T-helper 2 cell treated with Interferon-gamma antibody and Interleukin-4, amounts not matched to agents 5 μg/mL and 100 μg/mL, for 36 hours (primary cell): ENCODE measurements around the gene MRPL34.

Experiments
- DNase-seq: peaks from one replicate; pipeline ENCODE4 v3.0.0; 2021; ENCODE audit warnings: low spot score
- H3K27ac Mint-ChIP-seq: one replicate; pipeline ENCODE4 v1.8.0; 2021; ENCODE audit warnings: mild to moderate bottlenecking, mixed read lengths
- H3K27me3 Mint-ChIP-seq: one replicate; pipeline ENCODE4 v1.8.0; 2021; ENCODE audit warnings: low read depth, mixed read lengths
- H3K36me3 Mint-ChIP-seq: one replicate; pipeline ENCODE4 v1.8.0; 2021; ENCODE audit warnings: low read depth, mixed read lengths
- H3K4me1 Mint-ChIP-seq: one replicate; pipeline ENCODE4 v1.8.0; 2021; ENCODE audit warnings: low read depth, mixed read lengths
- H3K4me3 Mint-ChIP-seq: one replicate; pipeline ENCODE4 v1.8.0; 2022; ENCODE audit warnings: mild to moderate bottlenecking, moderate library complexity, mixed read lengths
- H3K9me3 Mint-ChIP-seq: one replicate; pipeline ENCODE4 v1.8.0; 2021; ENCODE audit warnings: mixed read lengths

MRPL34 gene

DNA sequence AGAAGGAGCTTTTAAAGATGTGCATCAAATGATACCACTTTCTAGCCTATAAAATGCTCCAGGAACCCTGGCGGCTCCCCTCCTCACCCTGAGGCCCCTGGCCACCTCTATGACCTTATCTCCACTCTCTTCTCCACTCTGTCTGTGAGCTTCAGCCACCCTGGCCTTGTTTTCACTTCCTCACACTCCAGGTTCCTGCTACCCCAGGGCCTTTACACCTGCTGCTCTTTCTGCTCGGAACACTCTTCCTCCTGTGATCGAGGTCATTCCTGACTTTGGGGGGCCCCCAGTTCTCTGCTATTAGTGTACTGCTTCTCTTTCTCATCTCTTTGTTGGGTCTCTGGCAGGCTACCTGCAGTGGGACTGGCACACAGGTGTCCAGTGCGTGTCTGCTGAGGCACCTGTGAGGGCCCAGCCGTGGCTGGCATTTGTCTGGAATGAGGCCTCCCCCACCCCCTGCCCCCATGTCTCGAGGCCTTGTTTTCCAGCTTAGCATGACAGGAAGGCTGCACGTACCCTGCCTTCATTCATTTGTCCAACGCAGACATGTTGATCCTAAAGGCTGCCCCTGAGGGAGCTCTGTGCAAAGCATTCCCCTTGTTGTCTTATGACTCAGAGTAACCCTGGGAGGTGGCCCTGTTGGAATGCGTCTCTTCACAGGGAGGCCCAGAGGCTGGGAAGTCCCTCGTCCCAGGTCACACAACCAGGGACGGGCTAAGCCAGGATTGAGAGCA is 6.0 kb downstream of the MRPL34 start:
- Mint-ChIP-seq H3K4me3 (peak overlapping the region; percentile 48), H3K27ac (peak overlapping the region; percentile 32), H3K36me3 (peaks cover 18% of the 10 kb centered on the region), H3K9me3 (no peaks in the 10 kb centered on the region), H3K4me1 (peaks cover 23% of the 10 kb centered on the region), H3K27me3 (no peaks in the 10 kb centered on the region)
- no peak for DNase-seq

DNA sequence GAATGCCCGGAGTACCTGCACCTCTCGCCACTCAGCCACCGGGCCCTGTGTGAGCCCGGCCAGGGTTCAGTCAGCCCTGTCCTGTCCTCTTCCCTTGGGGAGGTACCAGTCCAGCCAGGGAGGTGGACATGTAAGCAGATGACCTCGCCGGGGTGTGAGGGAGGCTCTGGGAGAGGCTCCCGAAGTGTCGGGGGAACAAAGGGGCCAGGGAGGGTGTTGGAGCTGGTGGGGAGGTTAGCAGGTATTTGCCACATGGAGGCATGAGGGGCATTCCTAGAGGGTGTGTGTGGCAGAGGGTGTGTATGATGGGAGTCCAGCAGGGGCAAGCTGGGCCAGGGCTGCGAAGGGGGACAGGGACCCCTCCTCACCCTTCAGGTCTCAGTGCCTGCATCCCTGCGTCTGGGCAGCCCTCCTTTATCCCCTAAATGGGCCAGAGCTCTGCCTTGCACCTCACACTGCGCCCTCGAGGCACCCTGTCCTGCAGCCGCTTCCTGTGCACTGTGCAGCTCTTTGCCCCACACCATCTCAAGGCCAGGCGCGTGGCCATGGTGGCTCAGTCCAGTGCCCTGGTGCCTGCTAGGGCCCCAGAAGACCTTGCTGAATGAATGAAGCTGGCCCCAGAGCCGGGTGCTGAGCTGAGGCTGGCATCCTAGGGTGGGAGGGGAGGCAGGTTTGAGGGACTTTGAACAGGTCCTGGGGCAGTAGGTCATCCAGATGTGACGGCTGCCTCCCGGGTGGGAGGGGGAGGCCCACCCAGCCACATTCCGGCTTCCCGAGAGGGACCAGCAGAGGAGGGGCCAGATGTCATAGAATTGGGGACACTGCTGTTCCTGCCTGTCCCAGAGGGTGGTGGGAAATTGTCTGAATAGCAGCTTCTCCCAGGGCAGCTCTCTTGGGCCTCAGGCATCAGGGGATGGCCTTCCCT is 6.8 kb downstream of the MRPL34 start:
- Mint-ChIP-seq H3K36me3 (peaks cover 18% of the 10 kb centered on the region), H3K4me1 (peaks cover 23% of the 10 kb centered on the region), H3K27me3 (no peaks in the 10 kb centered on the region), H3K4me3 (no peak overlapping the region), H3K9me3 (no peaks in the 10 kb centered on the region), H3K27ac (no peak overlapping the region)
- DNase-seq = no peak

DNA sequence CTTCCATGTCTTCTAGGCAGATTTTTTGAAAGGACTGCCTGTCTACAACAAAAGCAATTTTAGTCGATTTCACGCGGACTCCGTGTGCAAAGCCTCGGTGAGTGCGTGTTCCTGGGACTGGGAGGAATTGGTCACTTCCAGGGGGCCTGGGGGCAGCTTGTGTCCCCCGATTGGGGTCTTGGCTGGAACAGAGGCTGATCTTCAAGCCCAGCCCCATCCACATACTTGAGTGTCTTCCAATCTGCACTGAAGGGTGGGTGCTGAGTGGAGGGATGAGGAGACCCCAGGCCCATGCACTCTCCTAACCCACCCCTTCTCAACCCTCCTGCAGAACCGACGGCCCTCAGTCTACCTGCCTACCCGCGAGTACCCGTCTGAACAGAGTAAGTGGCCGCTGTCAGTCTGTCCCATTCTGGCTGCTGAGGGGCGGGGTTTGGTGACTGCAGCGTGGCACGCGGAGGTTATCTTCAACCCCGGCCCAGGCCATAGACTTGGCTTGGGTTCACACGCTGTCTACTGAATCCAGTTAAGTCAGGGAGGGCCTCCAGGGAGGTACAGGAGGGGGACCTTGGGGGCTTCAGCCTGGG is 8.4 kb downstream of the MRPL34 start:
- H3K9me3 Mint-ChIP-seq = no peaks in the 10 kb centered on the region
- no peak for DNase-seq
- H3K27me3 Mint-ChIP-seq = no peaks in the 10 kb centered on the region
- H3K36me3 Mint-ChIP-seq = peaks cover 18% of the 10 kb centered on the region
- peaks cover 17% of the 10 kb centered on the region for H3K4me1 Mint-ChIP-seq
- no peak overlapping the region for H3K4me3 Mint-ChIP-seq
- H3K27ac Mint-ChIP-seq = no peak overlapping the region

DNA sequence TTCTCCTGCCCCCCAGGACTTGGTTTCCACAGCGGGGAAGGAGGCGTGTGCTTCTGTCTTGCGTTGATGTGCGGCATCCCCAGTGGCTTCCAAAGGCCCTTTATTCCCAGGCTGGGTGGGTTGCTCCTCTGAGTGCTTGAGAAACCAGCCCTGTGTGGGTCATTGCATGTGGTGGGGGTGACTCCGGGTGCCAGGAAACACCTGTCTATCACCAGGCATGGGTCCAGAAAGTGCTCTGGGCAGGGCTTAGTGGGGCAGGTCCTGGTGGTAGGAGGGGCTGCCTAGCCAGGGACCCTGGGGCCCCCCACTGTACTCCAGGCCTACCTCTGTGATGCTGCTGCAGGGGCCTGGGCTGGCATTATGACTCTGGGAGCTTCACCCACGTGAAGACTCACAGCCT is 13.3 kb downstream of the MRPL34 start:
- peaks cover 32% of the 10 kb centered on the region for H3K36me3 Mint-ChIP-seq
- H3K4me1 Mint-ChIP-seq = no peaks in the 10 kb centered on the region
- no peak for DNase-seq
- H3K9me3 Mint-ChIP-seq = no peaks in the 10 kb centered on the region
- H3K27me3 Mint-ChIP-seq = no peaks in the 10 kb centered on the region
- no peak overlapping the region for H3K4me3 Mint-ChIP-seq
- no peak overlapping the region for H3K27ac Mint-ChIP-seq

DNA sequence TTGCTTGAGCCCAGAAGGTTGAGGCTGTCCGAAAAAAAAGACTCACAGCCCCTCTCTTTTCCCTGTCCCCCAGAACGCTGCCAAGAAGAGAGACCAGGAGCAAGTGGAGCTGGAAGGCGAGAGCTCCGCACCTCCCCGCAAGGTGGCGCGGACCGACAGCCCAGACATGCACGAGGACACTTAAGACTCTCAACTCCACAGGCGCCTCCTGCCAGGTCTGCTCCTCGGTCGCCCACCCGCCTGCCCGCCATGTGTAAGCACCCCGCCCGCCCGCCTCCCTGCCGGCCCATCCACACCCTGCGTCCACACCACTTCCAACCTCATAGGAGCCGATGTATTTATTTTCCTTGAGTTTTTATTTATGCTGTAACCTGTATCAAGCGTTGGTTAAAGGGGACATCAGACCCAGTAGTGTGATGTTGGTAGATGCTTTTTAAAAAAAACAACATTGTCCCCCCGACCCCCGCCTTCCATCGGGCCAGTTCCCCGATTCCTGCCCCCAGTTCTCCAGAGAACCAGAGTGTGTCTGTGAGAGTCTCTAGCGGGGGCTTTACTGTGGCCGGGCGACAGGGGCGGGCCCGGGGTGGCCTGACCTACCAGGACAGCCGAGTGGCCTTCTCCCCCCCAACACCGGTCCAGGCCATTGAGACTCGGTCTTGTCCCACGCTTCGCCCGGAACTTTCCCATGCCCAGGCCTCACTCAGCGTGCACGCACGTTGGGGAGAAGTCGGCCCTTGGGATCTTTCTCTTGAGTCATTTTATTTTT is 14.0 kb downstream of the MRPL34 start:
- Mint-ChIP-seq H3K9me3 (no peaks in the 10 kb centered on the region), H3K27ac (no peak overlapping the region), H3K4me1 (no peaks in the 10 kb centered on the region), H3K36me3 (peaks cover 29% of the 10 kb centered on the region), H3K4me3 (no peak overlapping the region), H3K27me3 (no peaks in the 10 kb centered on the region)
- no peak for DNase-seq

DNA sequence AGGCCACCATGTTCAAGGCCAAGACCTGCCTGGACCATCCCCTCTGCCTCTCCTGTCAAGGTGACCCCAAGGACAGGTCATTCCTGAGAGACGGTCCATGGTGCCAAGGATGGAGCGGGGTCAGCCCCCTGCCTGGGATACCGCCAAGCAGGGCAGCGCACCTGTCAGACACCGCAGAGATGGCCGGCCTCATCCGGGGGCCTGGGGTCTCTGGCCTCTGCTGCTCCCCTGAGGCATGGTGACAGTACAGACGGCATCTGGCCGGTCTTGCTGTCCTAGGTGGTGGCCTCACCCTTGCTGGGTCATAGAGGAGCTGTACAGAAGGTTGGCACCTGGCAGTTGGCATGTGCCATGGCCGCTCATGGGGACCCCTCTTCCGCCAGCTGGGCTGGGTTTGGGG is 14.8 kb downstream of the MRPL34 start:
- Mint-ChIP-seq H3K36me3 (peaks cover 28% of the 10 kb centered on the region), H3K27ac (no peak overlapping the region), H3K4me3 (no peak overlapping the region), H3K4me1 (no peaks in the 10 kb centered on the region), H3K27me3 (no peaks in the 10 kb centered on the region), H3K9me3 (no peaks in the 10 kb centered on the region)
- DNase-seq = no peak

DNA sequence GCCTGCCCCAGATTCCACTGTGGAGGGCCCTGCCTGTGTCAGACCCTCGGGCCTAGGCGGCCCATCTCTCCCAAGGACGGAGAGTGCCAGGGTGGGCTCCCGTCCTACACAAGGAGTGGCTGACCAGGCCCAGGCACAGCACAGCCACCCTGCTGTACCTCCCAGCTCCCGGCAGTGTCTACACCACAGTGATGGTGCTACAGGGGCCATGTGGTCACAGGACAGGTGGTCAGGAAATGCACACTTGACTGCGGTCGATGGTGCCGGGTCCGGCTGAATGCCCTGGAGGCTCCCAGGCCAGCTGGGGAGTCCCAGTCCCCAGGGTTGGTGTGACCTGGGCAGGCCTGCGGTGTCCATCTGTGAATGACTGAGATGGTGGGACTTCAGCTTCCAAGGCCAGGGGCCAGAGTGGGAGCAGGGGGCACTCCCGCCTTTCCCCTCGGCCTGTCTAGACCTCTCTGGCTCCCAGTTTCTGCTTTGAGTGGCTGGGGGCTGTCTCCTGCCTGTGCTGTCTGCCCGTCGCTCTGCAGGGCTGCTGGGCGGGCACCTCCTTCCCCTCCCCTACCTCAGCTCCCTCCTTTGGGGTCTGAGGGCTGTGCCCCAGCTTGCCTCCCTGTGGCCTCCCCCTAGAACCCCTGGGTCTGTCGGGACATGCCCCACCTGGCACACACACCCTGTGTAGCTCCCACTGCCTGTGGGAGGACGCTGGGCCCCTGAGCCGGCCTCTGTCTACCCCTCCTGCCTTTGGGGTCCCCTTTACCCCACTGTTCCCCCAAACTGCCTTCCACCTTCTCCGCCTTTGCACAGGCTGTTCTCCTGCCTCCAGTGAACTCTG is 16.2 kb downstream of the MRPL34 start:
- H3K27ac Mint-ChIP-seq = no peak overlapping the region
- H3K36me3 Mint-ChIP-seq = peaks cover 20% of the 10 kb centered on the region
- no peaks in the 10 kb centered on the region for H3K9me3 Mint-ChIP-seq
- H3K27me3 Mint-ChIP-seq = no peaks in the 10 kb centered on the region
- H3K4me1 Mint-ChIP-seq = no peaks in the 10 kb centered on the region
- H3K4me3 Mint-ChIP-seq = no peak overlapping the region
- no peak for DNase-seq

DNA sequence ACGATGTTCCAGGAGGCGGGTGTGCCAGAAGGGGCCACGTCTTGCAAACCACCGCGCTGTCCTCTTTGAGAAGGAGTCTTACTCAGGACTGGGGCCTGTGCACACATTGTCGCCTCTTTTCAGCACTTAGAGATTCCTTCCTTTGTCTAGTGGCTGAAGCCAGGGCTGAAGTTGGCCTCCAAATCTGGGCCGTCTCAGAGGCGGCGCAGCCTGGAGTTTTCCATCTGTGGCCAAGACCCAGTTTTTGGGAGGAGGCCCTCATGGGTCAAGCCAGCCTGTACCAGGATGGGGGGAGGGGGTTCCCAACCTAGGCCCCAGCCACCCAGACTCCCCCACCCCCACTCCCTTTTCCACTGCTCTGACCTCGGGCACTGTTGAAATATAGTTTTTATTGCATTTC is 17.2 kb downstream of the MRPL34 start:
- Mint-ChIP-seq H3K4me3 (no peak overlapping the region), H3K36me3 (peaks cover 20% of the 10 kb centered on the region), H3K27ac (no peak overlapping the region)

DNA sequence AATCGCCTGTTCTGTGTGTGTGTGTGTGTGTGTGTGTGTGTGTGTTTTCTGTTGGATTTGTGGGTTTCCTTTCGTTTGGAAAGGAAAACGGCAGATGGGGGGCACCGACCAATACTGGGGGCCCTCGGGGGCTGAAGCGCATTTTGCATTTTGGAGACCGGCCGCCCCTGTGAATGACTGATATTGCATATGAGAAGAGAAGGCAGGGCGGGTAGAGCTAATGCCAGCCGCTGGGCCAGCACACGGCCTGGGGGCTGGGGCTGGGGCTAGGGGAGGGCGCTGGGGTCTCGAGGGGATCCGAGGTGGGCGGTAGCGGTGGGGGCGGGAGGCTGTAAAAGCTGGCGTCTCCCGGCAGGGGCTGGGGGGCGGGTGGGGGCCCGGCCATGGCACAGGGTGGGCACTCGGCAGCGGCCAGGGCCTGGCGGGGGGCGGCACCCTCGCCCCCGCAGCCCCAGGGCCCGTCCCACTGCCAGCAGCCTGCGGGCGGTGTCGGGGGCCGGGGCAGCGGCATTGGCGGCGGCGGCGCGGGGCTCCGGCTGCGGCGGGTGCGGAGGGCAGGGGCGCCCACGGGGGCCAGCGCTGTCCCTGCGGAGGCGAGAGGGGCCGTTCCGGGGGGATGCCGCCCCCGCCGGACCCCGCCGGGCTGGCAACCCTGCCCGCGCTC is 17.8 kb downstream of the MRPL34 start:
- DNase-seq = no peak
- Mint-ChIP-seq H3K9me3 (no peaks in the 10 kb centered on the region), H3K27me3 (no peaks in the 10 kb centered on the region), H3K27ac (no peak overlapping the region), H3K4me1 (no peaks in the 10 kb centered on the region), H3K4me3 (no peak overlapping the region), H3K36me3 (peaks cover 20% of the 10 kb centered on the region)

More for the DNA sequence above, 17.2 kb downstream of the MRPL34 start:
- H3K27me3 Mint-ChIP-seq = no peaks in the 10 kb centered on the region
- no peaks in the 10 kb centered on the region for H3K9me3 Mint-ChIP-seq
- H3K4me1 Mint-ChIP-seq = no peaks in the 10 kb centered on the region
- DNase-seq = no peak

DNA sequence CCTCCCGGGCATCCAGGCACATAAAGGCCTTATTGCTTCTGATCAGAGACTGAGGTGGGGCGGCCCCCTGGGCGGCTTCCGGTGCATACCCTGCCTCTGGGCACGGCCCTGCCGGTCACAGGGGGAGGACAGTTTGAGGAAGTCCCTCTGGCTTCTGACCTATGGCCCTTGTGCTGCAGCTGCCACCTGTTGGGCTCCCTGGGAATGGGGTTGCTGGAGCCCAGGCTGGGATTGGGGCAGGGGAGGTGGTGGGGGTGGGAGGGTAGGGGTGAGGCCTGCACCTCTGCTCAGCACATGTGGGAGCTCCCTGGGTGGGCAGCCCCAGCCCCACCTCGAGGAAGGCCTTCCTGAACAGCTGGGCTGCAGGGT is 18.3 kb downstream of the MRPL34 start:
- no peak overlapping the region for H3K27ac Mint-ChIP-seq
- H3K27me3 Mint-ChIP-seq = no peaks in the 10 kb centered on the region
- H3K36me3 Mint-ChIP-seq = peaks cover 20% of the 10 kb centered on the region
- H3K4me1 Mint-ChIP-seq = no peaks in the 10 kb centered on the region
- H3K9me3 Mint-ChIP-seq = no peaks in the 10 kb centered on the region
- no peak for DNase-seq
- H3K4me3 Mint-ChIP-seq = no peak overlapping the region

DNA sequence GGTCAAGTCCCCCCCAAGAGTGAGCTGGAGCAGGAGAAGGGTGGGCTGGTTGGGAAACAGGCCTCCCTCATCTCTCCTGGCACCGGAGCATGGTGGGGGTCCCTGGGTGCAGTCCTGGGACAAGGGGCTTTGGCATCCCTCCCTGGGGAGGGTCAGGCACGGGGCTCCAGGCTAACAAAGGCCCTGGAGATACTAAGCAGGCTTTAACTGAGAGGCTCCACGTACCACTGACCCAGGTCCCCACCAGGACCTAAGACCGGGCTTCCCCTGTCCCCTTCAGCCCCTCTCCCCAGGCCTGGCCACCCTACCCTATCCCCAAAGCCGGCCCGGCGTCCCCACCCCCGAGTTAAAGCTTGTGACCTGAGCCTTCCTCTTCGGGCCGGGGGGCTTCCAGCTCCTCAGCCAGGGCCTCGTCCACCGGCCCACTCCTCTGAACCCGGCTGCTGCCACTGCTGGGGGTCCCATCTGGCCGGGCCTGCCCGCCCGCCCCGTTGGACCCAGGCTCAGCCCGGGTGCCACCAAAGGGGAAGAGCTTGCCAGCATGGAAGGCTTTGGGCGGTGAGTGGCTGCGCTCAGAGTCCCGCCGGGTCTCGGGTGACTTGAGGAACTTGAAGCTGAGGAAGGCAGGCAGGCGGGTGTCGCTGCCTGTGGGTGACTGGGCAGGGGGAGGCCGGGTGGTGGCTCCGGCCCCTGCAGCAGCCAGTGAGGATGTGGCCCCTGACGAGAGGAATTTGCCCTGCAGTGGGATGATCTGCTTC is 18.9 kb downstream of the MRPL34 start:
- no peaks in the 10 kb centered on the region for H3K9me3 Mint-ChIP-seq
- H3K27ac Mint-ChIP-seq = no peak overlapping the region
- no peaks in the 10 kb centered on the region for H3K27me3 Mint-ChIP-seq
- no peak overlapping the region for H3K4me3 Mint-ChIP-seq
- peaks cover 16% of the 10 kb centered on the region for H3K36me3 Mint-ChIP-seq
- H3K4me1 Mint-ChIP-seq = no peaks in the 10 kb centered on the region
- no peak for DNase-seq

DNA sequence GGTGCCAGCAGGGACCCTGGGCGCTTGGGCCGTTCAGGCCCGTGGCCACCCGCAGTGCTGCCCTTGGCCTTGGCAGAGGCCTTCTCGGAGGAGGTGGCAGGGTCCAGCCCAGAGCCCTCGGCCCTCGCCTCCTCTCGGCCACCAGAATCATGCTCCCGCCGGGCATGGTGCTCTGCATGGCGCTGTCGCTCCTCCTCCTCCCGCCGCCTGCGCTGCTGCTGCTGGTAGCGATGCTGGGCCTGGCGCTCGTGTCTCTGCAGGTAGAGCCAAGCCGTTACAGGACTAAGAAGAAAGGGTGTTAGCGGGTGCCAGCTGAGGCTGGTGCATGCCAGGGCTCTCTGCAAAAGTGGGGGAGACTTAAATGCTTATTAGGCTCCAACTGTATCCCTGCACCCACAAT is 19.5 kb downstream of the MRPL34 start:
- H3K27ac Mint-ChIP-seq = no peak overlapping the region
- peaks cover 5% of the 10 kb centered on the region for H3K27me3 Mint-ChIP-seq
- no peak overlapping the region for H3K4me3 Mint-ChIP-seq
- no peak for DNase-seq
- peaks cover 14% of the 10 kb centered on the region for H3K36me3 Mint-ChIP-seq
- no peaks in the 10 kb centered on the region for H3K4me1 Mint-ChIP-seq
- no peaks in the 10 kb centered on the region for H3K9me3 Mint-ChIP-seq
